ENCODE data around the gene GRM7. TPM values are rescaled to one million over a fixed set of nuclear protein-coding genes. Genes with fewer than 3 reads are reported as not detected.

GRM7 gene
- total RNA-seq, 1 experiment from 2014 or later: 0.28 TPM

- H3K79me1 ChIP-seq (ENCODE audit: insufficient read depth, low read depth, low read length, poor library complexity, severe bottlenecking): no peaks in the 10 kb centered on the region
- no peak overlapping the region for H3K56ac ChIP-seq (ENCODE audit: insufficient read length, low read depth, low read length)
- no peak overlapping the region for H3K27ac ChIP-seq (ENCODE audit: insufficient read length, low read depth, low read length)
- H2BK15ac ChIP-seq (ENCODE audit: low read depth, low read length): no peak overlapping the region; the same call in 1 of the 2 replicates
- no peaks in the 10 kb centered on the region for H3K9me3 ChIP-seq (ENCODE audit: control insufficient read depth, low read depth, low read length)
- H3K23me2 ChIP-seq (ENCODE audit: insufficient read length, low read depth, low read length, poor library complexity, severe bottlenecking): no peaks in the 10 kb centered on the region
- Mint-ChIP-seq H3K9me3 (no peaks in the 10 kb centered on the region), H3K36me3 (ENCODE audit: insufficient read depth in 1 of 3, low read depth in 3 of 3) (no peaks in the 10 kb centered on the region; a peak in 1 of 7 replicates), H3K4me3 (no peak overlapping the region), H3K27me3 (ENCODE audit: low read depth) (no peaks in the 10 kb centered on the region), H3K27ac (no peak overlapping the region), H3K4me1 (peaks cover 15 to 18% of the 10 kb centered on the region in 2 experiments)
- DNase-seq: no peak
- H2AFZ ChIP-seq (ENCODE audit: low read length): no peak overlapping the region
- no peak overlapping the region for H4K5ac ChIP-seq (ENCODE audit: insufficient read length, low read depth, low read length)
- peaks cover 3% of the 10 kb centered on the region; the same call in 1 of the 2 replicates for H3K4me1 ChIP-seq (ENCODE audit: insufficient read depth, low read length)
- H2AK5ac ChIP-seq (ENCODE audit: insufficient read length, low read length): no peak overlapping the region
- no peak overlapping the region for H2BK120ac ChIP-seq (ENCODE audit: low read depth, low read length, poor library complexity, severe bottlenecking)
- H3K23ac ChIP-seq (ENCODE audit: insufficient read length, low read depth, low read length): no peak overlapping the region
- H4K91ac ChIP-seq (ENCODE audit: insufficient read length, low read depth, low read length): no peak overlapping the region
- H3K4ac ChIP-seq (ENCODE audit: low read depth, low read length): no peak overlapping the region
- no peaks in the 10 kb centered on the region for H3K79me2 ChIP-seq (ENCODE audit: insufficient read depth, low read length)
- H3K14ac ChIP-seq (ENCODE audit: insufficient read depth, low read length): no peak overlapping the region
- H3K27me3 ChIP-seq (ENCODE audit: insufficient read depth, low read length): no peaks in the 10 kb centered on the region
- no peak overlapping the region for H4K8ac ChIP-seq (replicated peaks; ENCODE audit: insufficient read length, low read depth, low read length)
- TF ChIP-seq, protein P1, sequence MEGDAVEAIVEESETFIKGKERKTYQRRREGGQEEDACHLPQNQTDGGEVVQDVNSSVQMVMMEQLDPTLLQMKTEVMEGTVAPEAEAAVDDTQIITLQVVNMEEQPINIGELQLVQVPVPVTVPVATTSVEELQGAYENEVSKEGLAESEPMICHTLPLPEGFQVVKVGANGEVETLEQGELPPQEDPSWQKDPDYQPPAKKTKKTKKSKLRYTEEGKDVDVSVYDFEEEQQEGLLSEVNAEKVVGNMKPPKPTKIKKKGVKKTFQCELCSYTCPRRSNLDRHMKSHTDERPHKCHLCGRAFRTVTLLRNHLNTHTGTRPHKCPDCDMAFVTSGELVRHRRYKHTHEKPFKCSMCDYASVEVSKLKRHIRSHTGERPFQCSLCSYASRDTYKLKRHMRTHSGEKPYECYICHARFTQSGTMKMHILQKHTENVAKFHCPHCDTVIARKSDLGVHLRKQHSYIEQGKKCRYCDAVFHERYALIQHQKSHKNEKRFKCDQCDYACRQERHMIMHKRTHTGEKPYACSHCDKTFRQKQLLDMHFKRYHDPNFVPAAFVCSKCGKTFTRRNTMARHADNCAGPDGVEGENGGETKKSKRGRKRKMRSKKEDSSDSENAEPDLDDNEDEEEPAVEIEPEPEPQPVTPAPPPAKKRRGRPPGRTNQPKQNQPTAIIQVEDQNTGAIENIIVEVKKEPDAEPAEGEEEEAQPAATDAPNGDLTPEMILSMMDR (conservative IDR thresholded peaks at IDR 0.05): no peak
- H3K9ac ChIP-seq (ENCODE audit: extremely low read depth, insufficient read length, low read length): no peak overlapping the region
- no CpG with 5 or more reads among the region's 1 CpG for WGBS (ENCODE audit: extremely low coverage, insufficient read length, low lambda C conversion rate)
- no peak overlapping the region for H3T11ph ChIP-seq (ENCODE audit: low read length)
- H2BK5ac ChIP-seq (ENCODE audit: insufficient read length, low read length): no peak overlapping the region
- H4K20me1 ChIP-seq (ENCODE audit: control insufficient read depth, insufficient read depth, insufficient read length): no peaks in the 10 kb centered on the region
- no peak overlapping the region for H2BK20ac ChIP-seq (ENCODE audit: low read depth, low read length, poor library complexity, severe bottlenecking)
- no peak overlapping the region for H3K4me2 ChIP-seq (ENCODE audit: insufficient read depth, insufficient read length, low read length)
- H2BK12ac ChIP-seq (ENCODE audit: insufficient read length, low read depth, low read length): no peak overlapping the region
- H3K18ac ChIP-seq (ENCODE audit: insufficient read length, low read depth, low read length): no peak overlapping the region
Observed at GRCh38 chr3:7733933-7734332, 873.0 kb downstream of the GRM7 start.
